ENCODE measurements around the gene STK17B. TPM values are rescaled to one million over a fixed set of nuclear protein-coding genes. Genes with fewer than 3 reads are reported as not detected.

The STK17B gene
- total RNA-seq, 2 experiments from 2014 or later = 159 to 178 TPM

- Mint-ChIP-seq H3K4me1 (no peaks in the 10 kb centered on the region), H3K9me3 (ENCODE audit: low read depth) (peaks cover 6% of the 10 kb centered on the region), H3K27me3 (no peaks in the 10 kb centered on the region), H3K4me3 (no peak overlapping the region), H3K27ac (no peak overlapping the region), H3K36me3 (ENCODE audit: low read depth) (no peaks in the 10 kb centered on the region)
- no peak for ATAC-seq
- DNase-seq = no peak
- intact Hi-C loops (cut with DNase I, micrococcal nuclease) = no loop called here
- POLR2A ChIA-PET = no interaction called here
- CTCF ChIA-PET = interaction anchor here (0.6 to 1.7 kb wide), 4 partner anchors 161 to 418 kb away, joined by 3 to 4 read pairs (median 4); no protein-coding TSS in a partner anchor
These were observed 51.5 kb downstream of the STK17B start for GRCh38 chr2:196119926-196120325.

- H3K4me1 Mint-ChIP-seq = peaks cover 16% of the 10 kb centered on the region
- POLR2A ChIA-PET = no interaction called here
- no peaks in the 10 kb centered on the region for H3K27me3 Mint-ChIP-seq
- no peaks in the 10 kb centered on the region for H3K36me3 Mint-ChIP-seq (ENCODE audit: low read depth)
- H3K4me3 Mint-ChIP-seq = no peak overlapping the region
- ATAC-seq = no peak
- H3K27ac Mint-ChIP-seq = no peak overlapping the region
- DNase-seq = no peak
- CTCF ChIA-PET = interaction anchor here (1.0 kb wide), 1 partner anchor 10 kb away, joined by 3 read pairs; no protein-coding TSS in a partner anchor
- intact Hi-C loops (cut with DNase I, micrococcal nuclease) = no loop called here
- peaks cover 5% of the 10 kb centered on the region for H3K9me3 Mint-ChIP-seq (ENCODE audit: low read depth)
These were observed 54.1 kb downstream of the STK17B start for GRCh38 chr2:196117214-196117705.

- Mint-ChIP-seq H3K9me3 (ENCODE audit: low read depth) (no peaks in the 10 kb centered on the region), H3K4me3 (no peak overlapping the region), H3K36me3 (ENCODE audit: low read depth) (no peaks in the 10 kb centered on the region), H3K4me1 (peaks cover 21% of the 10 kb centered on the region), H3K27ac (no peak overlapping the region), H3K27me3 (no peaks in the 10 kb centered on the region)
- ATAC-seq (no peak), DNase-seq (no peak)
- CTCF ChIA-PET = interaction anchor here (0.6 to 2.3 kb wide), 5 partner anchors 9 to 39 kb away, joined by 3 to 8 read pairs (median 5); no protein-coding TSS in a partner anchor
- POLR2A ChIA-PET = no interaction called here
- intact Hi-C loops (cut with DNase I, micrococcal nuclease) = no loop called here
These were observed 58.1 kb downstream of the STK17B start for GRCh38 chr2:196113061-196113974.

GRCh38 chr2:196112418-196113034 lies 58.9 kb downstream of the STK17B start:
- POLR2A ChIA-PET = no interaction called here
- Mint-ChIP-seq H3K9me3 (ENCODE audit: low read depth) (no peaks in the 10 kb centered on the region), H3K36me3 (ENCODE audit: low read depth) (no peaks in the 10 kb centered on the region), H3K4me1 (peaks cover 21% of the 10 kb centered on the region), H3K27ac (no peak overlapping the region), H3K27me3 (no peaks in the 10 kb centered on the region), H3K4me3 (no peak overlapping the region)
- DNase-seq (no peak), ATAC-seq (no peak)
- CTCF ChIA-PET = interaction anchor here (0.8 to 1.6 kb wide), 5 partner anchors 10 to 225 kb away, joined by 3 to 8 read pairs (median 3); no protein-coding TSS in a partner anchor
- intact Hi-C loops (cut with DNase I, micrococcal nuclease) = no loop called here

GRCh38 chr2:196108604-196109003 lies 62.8 kb downstream of the STK17B start:
- intact Hi-C loops (cut with DNase I, micrococcal nuclease) = no loop called here
- CTCF ChIA-PET = interaction anchor here (0.6 kb wide), 1 partner anchor 59 kb away, joined by 3 read pairs; no protein-coding TSS in a partner anchor
- DNase-seq (no peak), ATAC-seq (no peak)
- no peak overlapping the region for H3K27ac Mint-ChIP-seq
- no peaks in the 10 kb centered on the region for H3K9me3 Mint-ChIP-seq (ENCODE audit: low read depth)
- H3K27me3 Mint-ChIP-seq = no peaks in the 10 kb centered on the region
- H3K36me3 Mint-ChIP-seq (ENCODE audit: low read depth) = no peaks in the 10 kb centered on the region
- H3K4me3 Mint-ChIP-seq = no peak overlapping the region
- H3K4me1 Mint-ChIP-seq = peaks cover 30% of the 10 kb centered on the region
- POLR2A ChIA-PET = no interaction called here

- Mint-ChIP-seq H3K27ac (peak overlapping the region; percentile 56), H3K4me1 (peaks cover 33% of the 10 kb centered on the region), H3K27me3 (no peaks in the 10 kb centered on the region), H3K36me3 (ENCODE audit: low read depth) (no peaks in the 10 kb centered on the region), H3K9me3 (ENCODE audit: low read depth) (no peaks in the 10 kb centered on the region), H3K4me3 (peak overlapping the region; percentile 14)
- DNase-seq (no peak), ATAC-seq (no peak)
- intact Hi-C loops (cut with DNase I, micrococcal nuclease) = no loop called here
- POLR2A ChIA-PET = no interaction called here
- CTCF ChIA-PET = interaction anchor here (1.0 to 2.0 kb wide), 3 partner anchors 8 to 231 kb away, joined by 4 to 7 read pairs (median 4); no protein-coding TSS in a partner anchor
These were observed 65.4 kb downstream of the STK17B start for GRCh38 chr2:196105951-196106350.

GRCh38 chr2:196104066-196104465 lies 67.3 kb downstream of the STK17B start:
- H3K27me3 Mint-ChIP-seq = no peaks in the 10 kb centered on the region
- no peaks in the 10 kb centered on the region for H3K36me3 Mint-ChIP-seq (ENCODE audit: low read depth)
- ATAC-seq = no peak
- no peaks in the 10 kb centered on the region for H3K9me3 Mint-ChIP-seq (ENCODE audit: low read depth)
- H3K27ac Mint-ChIP-seq = no peak overlapping the region
- ChIA-PET CTCF (interaction anchor here (0.7 kb wide), 1 partner anchor 662 kb away, joined by 4 read pairs; no protein-coding TSS in a partner anchor), POLR2A (no interaction called here)
- H3K4me3 Mint-ChIP-seq = no peak overlapping the region
- peaks cover 44% of the 10 kb centered on the region for H3K4me1 Mint-ChIP-seq
- no peak for DNase-seq
- intact Hi-C loops (cut with DNase I, micrococcal nuclease) = loop anchor here in 1 of 2 experiments (5.0 kb wide), 1 partner anchor 38 kb away; no protein-coding TSS in a partner anchor

GRCh38 chr2:196103626-196104025 lies 67.8 kb downstream of the STK17B start:
- Mint-ChIP-seq H3K4me3 (no peak overlapping the region), H3K27me3 (no peaks in the 10 kb centered on the region), H3K27ac (no peak overlapping the region), H3K36me3 (ENCODE audit: low read depth) (no peaks in the 10 kb centered on the region), H3K4me1 (peaks cover 44% of the 10 kb centered on the region), H3K9me3 (ENCODE audit: low read depth) (no peaks in the 10 kb centered on the region)
- DNase-seq (no peak), ATAC-seq (no peak)
- intact Hi-C loops (cut with DNase I, micrococcal nuclease) = loop anchor here in 1 of 2 experiments (5.0 kb wide), 1 partner anchor 39 kb away; no protein-coding TSS in a partner anchor
- ChIA-PET CTCF (interaction anchor here (0.7 kb wide), 2 partner anchors 25 to 661 kb away, joined by 3 to 4 read pairs; no protein-coding TSS in a partner anchor), POLR2A (no interaction called here)

GRCh38 chr2:196101325-196101991 lies 69.9 kb downstream of the STK17B start:
- intact Hi-C loops (cut with DNase I, micrococcal nuclease) = loop anchor here in 1 of 2 experiments (5.0 kb wide), 1 partner anchor 41 kb away; no protein-coding TSS in a partner anchor
- ATAC-seq (peak; percentile 97), DNase-seq (peak; percentile 75)
- no peaks in the 10 kb centered on the region for H3K27me3 Mint-ChIP-seq
- no peaks in the 10 kb centered on the region for H3K9me3 Mint-ChIP-seq (ENCODE audit: low read depth)
- peaks cover 42% of the 10 kb centered on the region for H3K4me1 Mint-ChIP-seq
- CTCF ChIA-PET = interaction anchor here (0.7 to 2.2 kb wide), 4 partner anchors 24 to 697 kb away, joined by 3 to 10 read pairs (median 6); partner anchors contain the start of gene DNAH7
- H3K27ac Mint-ChIP-seq = peak overlapping the region; percentile 74
- POLR2A ChIA-PET = interaction anchor here (1.1 kb wide), 1 partner anchor 42 kb away, joined by 4 read pairs; no protein-coding TSS in a partner anchor
- no peak overlapping the region for H3K4me3 Mint-ChIP-seq
- H3K36me3 Mint-ChIP-seq (ENCODE audit: low read depth) = no peaks in the 10 kb centered on the region

GRCh38 chr2:196099916-196100315 lies 71.5 kb downstream of the STK17B start:
- Mint-ChIP-seq H3K4me1 (peaks cover 31% of the 10 kb centered on the region), H3K9me3 (ENCODE audit: low read depth) (peaks cover 2% of the 10 kb centered on the region), H3K36me3 (ENCODE audit: low read depth) (no peaks in the 10 kb centered on the region), H3K27me3 (no peaks in the 10 kb centered on the region), H3K27ac (no peak overlapping the region), H3K4me3 (no peak overlapping the region)
- no peak for ATAC-seq
- ChIA-PET POLR2A (no interaction called here), CTCF (interaction anchor here (2.2 to 2.6 kb wide), 2 partner anchors 22 kb away, joined by 10 to 15 read pairs; no protein-coding TSS in a partner anchor)
- DNase-seq = no peak
- intact Hi-C loops (cut with DNase I, micrococcal nuclease) = loop anchor here in 1 of 2 experiments (5.0 kb wide), 1 partner anchor 42 kb away; no protein-coding TSS in a partner anchor
